Suprapubic skin (tissue), 4 donors: ENCODE data around the gene MSRB1. TPM values are rescaled to one million over a fixed set of nuclear protein-coding genes. Genes with fewer than 3 reads are reported as not detected.
"Not testable (repeated sequence)": the region's sequence is repeated elsewhere in the genome, so short reads cannot be mapped to it uniquely, and the experiment has no call there.

ENCODE experiments used
- DNase-seq, 2 donors: peaks; one replicate each; pipeline ENCODE4 v3.0.0-alpha.2; 2019; ENCODE audit warnings: low spot score in 2 of 2
- H3K27ac ChIP-seq: fragments of 200-600 bp; sonication (generic); one replicate; pipeline ENCODE4 v1.5.1; 2019
- H3K27me3 ChIP-seq: fragments of 200-600 bp; sonication (generic); one replicate; pipeline ENCODE4 v1.5.1; 2019
- H3K36me3 ChIP-seq: fragments of 200-600 bp; sonication (generic); one replicate; pipeline ENCODE4 v1.5.1; 2019
- H3K4me1 ChIP-seq: fragments of 200-600 bp; sonication (generic); one replicate; pipeline ENCODE4 v1.5.1; 2019
- H3K4me3 ChIP-seq: fragments of 200-600 bp; sonication (generic); one replicate; pipeline ENCODE4 v1.5.1; 2019; ENCODE audit warnings: mild to moderate bottlenecking
- H3K9me3 ChIP-seq: fragments of 200-600 bp; sonication (generic); one replicate; pipeline ENCODE4 v1.5.1; 2019
- CTCF ChIP-seq, 2 donors: fragments of 200-600 bp in 1 of 2; fragments of 450-650 bp in 1 of 2; sonication (generic) in 1 of 2; IDR thresholded peaks; one replicate each; pipeline ENCODE4 v1.5.1; 2016 to 2019; ENCODE audit warnings: antibody characterized with exemption in 2 of 2, mild to moderate bottlenecking in 1 of 2, moderate library complexity in 1 of 2
- EP300 ChIP-seq: sonication (generic); formaldehyde crosslinking; IDR thresholded peaks from one replicate; pipeline ENCODE4 v1.6.1; 2017; ENCODE audit warnings: antibody characterized with exemption
- POLR2A ChIP-seq, 2 donors: fragments of 450-650 bp; IDR thresholded peaks; one replicate each; pipeline ENCODE4 v1.6.1; 2017; ENCODE audit warnings: antibody characterized with exemption in 2 of 2, mild to moderate bottlenecking in 2 of 2, moderate library complexity in 2 of 2
- POLR2AphosphoS5 ChIP-seq, 3 donors: sonication (generic); formaldehyde crosslinking; IDR thresholded peaks; one replicate each; pipeline ENCODE4 v1.6.1; 2017; ENCODE audit warnings: antibody characterized with exemption in 3 of 3
- WGBS: methylation state at CpG from one replicate; pipeline ENCODE4 v1.1.5; 2018; 5-methylcytosine and 5-hydroxymethylcytosine counted together
- total RNA-seq, 4 donors: library from RNA; depleted of rRNA; stranded (reverse); fragments of >200 nt; gene quantifications; one replicate each; pipeline ENCODE4 v1.1.0, GENCODE V29; 2016

MSRB1 gene
- total RNA-seq, 4 donors from 2014 or later = 14.9 to 28.6 (median 23.5) TPM

- Histone ChIP-seq H3K36me3 (peaks cover 23% of the 10 kb centered on the region), H3K27ac (peak within 1 kb of the TSS; percentile 79), H3K9me3 (no peaks in the 10 kb centered on the region), H3K27me3 (no peaks in the 10 kb centered on the region), H3K4me1 (peaks cover 41% of the 10 kb centered on the region), H3K4me3 (peak within 1 kb of the TSS; percentile 70)
- peak; percentile 92 to 95 for DNase-seq
- peak in 1 of 2 donors; percentile 58 for TF ChIP-seq POLR2A (IDR thresholded peaks at IDR 0.05)
- TF ChIP-seq POLR2AphosphoS5 (IDR thresholded peaks at IDR 0.05) = peak in 1 of 3 donors; percentile 48
- no peak for TF ChIP-seq EP300
- TF ChIP-seq CTCF (IDR thresholded peaks at IDR 0.05) = peak in 1 of 2 donors; percentile 65
- under 1% methylated on average over 45 of the region's 79 CpGs for WGBS
Measured at GRCh38 chr16:1959269-1960039, 16.5 kb upstream of the MSRB1 start, which contains the start of gene NDUFB10. NDUFB10 (plus strand) TSS chr16:1959538; CDS start chr16:1959625, 87 bp downstream.

- no peaks in the 10 kb centered on the region for H3K27me3 ChIP-seq
- peaks cover 23% of the 10 kb centered on the region for H3K36me3 ChIP-seq
- WGBS = 20% methylated on average over 12 of the region's 14 CpGs
- peak overlapping the region; percentile 70 for H3K4me3 ChIP-seq
- H3K4me1 ChIP-seq = peaks cover 37% of the 10 kb centered on the region
- DNase-seq = peak in 1 of 2 donors; percentile 74
- H3K27ac ChIP-seq = no peak overlapping the region
- H3K9me3 ChIP-seq = no peaks in the 10 kb centered on the region
- TF ChIP-seq CTCF (IDR thresholded peaks at IDR 0.05) = no peak
- no peak for TF ChIP-seq EP300
- TF ChIP-seq POLR2AphosphoS5 (IDR thresholded peaks at IDR 0.05) = no peak
- no peak for TF ChIP-seq POLR2A (IDR thresholded peaks at IDR 0.05)
Measured at GRCh38 chr16:1958715-1959268, 15.8 kb upstream of the MSRB1 start.

- DNase-seq = peak in 1 of 2 donors; percentile 68
- Histone ChIP-seq H3K36me3 (peaks cover 20% of the 10 kb centered on the region), H3K4me1 (peaks cover 33% of the 10 kb centered on the region)
- not testable (repeated sequence) for H3K9me3 ChIP-seq, H3K27ac ChIP-seq, H3K27me3 ChIP-seq, H3K4me3 ChIP-seq
- WGBS = no CpG with 5 or more reads among the region's 30 CpGs
Measured at GRCh38 chr16:1958143-1958491, 15.1 kb upstream of the MSRB1 start.

- Histone ChIP-seq H3K4me1 (peaks cover 28% of the 10 kb centered on the region), H3K36me3 (peaks cover 15% of the 10 kb centered on the region)
- not testable (repeated sequence) for DNase-seq, H3K27me3 ChIP-seq, H3K9me3 ChIP-seq, H3K27ac ChIP-seq, H3K4me3 ChIP-seq
- WGBS = 87% methylated on average over 15 of the region's 22 CpGs
Measured at GRCh38 chr16:1957434-1958142, 14.6 kb upstream of the MSRB1 start.

GRCh38 chr16:1953734-1954133 lies 10.7 kb upstream of the MSRB1 start:
- peak in 1 of 2 donors; percentile 64 for DNase-seq
- no peak for TF ChIP-seq POLR2AphosphoS5 (IDR thresholded peaks at IDR 0.05)
- TF ChIP-seq POLR2A (IDR thresholded peaks at IDR 0.05) = no peak
- TF ChIP-seq CTCF (IDR thresholded peaks at IDR 0.05) = no peak
- no peak for TF ChIP-seq EP300
- Histone ChIP-seq H3K4me1 (peaks cover 12% of the 10 kb centered on the region), H3K4me3 (no peak overlapping the region), H3K27ac (no peak overlapping the region), H3K36me3 (no peaks in the 10 kb centered on the region), H3K9me3 (no peaks in the 10 kb centered on the region), H3K27me3 (no peaks in the 10 kb centered on the region)
- WGBS = 95% methylated on average over 22 of the region's 22 CpGs

- Histone ChIP-seq H3K4me1 (peaks cover 11% of the 10 kb centered on the region), H3K4me3 (no peak overlapping the region), H3K36me3 (no peaks in the 10 kb centered on the region), H3K9me3 (no peaks in the 10 kb centered on the region), H3K27me3 (no peaks in the 10 kb centered on the region), H3K27ac (no peak overlapping the region)
- WGBS = 66% methylated on average over 7 of the region's 19 CpGs
- TF ChIP-seq POLR2A (IDR thresholded peaks at IDR 0.05) = no peak
- TF ChIP-seq CTCF (IDR thresholded peaks at IDR 0.05) = no peak
- TF ChIP-seq POLR2AphosphoS5 (IDR thresholded peaks at IDR 0.05) = no peak
- no peak for TF ChIP-seq EP300
- DNase-seq = no peak
Measured at GRCh38 chr16:1950559-1950958, 7.6 kb upstream of the MSRB1 start.
